ENCODE measurements around the gene STAT5B.

DNA sequence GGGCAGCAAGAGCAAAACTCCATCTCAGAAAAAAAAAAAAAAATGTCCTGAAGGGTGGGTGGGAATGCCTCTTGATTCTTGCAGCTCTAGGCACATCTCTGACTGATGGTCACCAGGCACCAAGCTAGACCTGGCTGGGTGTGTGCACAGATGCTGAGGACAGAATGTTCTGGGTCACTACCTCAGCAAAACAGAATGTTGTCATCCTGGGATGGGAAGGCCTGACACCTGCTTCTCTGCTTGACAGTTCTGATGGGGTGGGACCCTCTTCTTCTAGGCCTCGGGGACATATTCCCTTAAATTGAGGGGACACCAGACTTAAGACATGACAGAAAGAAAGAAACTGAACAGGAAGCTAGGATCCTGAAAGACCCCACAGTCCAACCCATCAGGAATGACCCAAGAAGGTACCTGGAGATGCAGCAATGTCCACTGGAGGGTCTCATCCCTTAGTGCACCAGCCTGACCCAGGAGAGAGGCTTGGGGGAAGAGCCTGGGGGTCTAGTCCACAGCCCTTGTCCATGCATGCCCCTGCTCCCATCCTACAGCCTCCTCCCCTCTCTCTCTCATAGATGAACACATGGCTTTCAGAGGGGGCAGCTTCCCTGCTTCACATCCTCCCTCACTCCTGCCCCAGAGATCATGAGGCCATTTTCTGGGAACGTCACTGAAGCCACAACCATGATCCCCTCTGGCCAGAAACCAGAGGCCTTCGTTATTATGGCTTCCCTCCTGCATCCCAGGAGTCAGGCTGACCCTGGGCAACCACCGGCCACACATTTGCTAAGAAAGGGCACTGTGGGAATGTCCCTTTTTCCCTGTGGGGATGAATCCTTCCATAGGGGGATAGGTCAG lies 3.8 kb upstream of the STAT5B start:
- TF ChIP-seq, protein P1, sequence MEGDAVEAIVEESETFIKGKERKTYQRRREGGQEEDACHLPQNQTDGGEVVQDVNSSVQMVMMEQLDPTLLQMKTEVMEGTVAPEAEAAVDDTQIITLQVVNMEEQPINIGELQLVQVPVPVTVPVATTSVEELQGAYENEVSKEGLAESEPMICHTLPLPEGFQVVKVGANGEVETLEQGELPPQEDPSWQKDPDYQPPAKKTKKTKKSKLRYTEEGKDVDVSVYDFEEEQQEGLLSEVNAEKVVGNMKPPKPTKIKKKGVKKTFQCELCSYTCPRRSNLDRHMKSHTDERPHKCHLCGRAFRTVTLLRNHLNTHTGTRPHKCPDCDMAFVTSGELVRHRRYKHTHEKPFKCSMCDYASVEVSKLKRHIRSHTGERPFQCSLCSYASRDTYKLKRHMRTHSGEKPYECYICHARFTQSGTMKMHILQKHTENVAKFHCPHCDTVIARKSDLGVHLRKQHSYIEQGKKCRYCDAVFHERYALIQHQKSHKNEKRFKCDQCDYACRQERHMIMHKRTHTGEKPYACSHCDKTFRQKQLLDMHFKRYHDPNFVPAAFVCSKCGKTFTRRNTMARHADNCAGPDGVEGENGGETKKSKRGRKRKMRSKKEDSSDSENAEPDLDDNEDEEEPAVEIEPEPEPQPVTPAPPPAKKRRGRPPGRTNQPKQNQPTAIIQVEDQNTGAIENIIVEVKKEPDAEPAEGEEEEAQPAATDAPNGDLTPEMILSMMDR (IDR thresholded peaks at IDR 0.05; ENCODE audit: control extremely low read depth in 1 of 3, insufficient read depth in 1 of 3, low read depth in 1 of 3, low read length in 3 of 3) = no peak
- TF ChIP-seq SUZ12 (IDR thresholded peaks at IDR 0.05; ENCODE audit: low read length) = no peak
- TF ChIP-seq TBP (IDR thresholded peaks at IDR 0.05; ENCODE audit: low read depth, low read length) = no peak
- TF ChIP-seq, protein P2, sequence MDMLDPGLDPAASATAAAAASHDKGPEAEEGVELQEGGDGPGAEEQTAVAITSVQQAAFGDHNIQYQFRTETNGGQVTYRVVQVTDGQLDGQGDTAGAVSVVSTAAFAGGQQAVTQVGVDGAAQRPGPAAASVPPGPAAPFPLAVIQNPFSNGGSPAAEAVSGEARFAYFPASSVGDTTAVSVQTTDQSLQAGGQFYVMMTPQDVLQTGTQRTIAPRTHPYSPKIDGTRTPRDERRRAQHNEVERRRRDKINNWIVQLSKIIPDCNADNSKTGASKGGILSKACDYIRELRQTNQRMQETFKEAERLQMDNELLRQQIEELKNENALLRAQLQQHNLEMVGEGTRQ (IDR thresholded peaks at IDR 0.05; ENCODE audit: low read length) = no peak
- TF ChIP-seq RFX5 (IDR thresholded peaks at IDR 0.05; ENCODE audit: borderline replicate concordance, low read depth, low read length) = no peak
- TF ChIP-seq HDAC2 (IDR thresholded peaks at IDR 0.05; ENCODE audit: borderline replicate concordance in 1 of 2, low read depth in 2 of 2, low read length in 2 of 2) = no peak
- no peak for TF ChIP-seq SIX5 (IDR thresholded peaks at IDR 0.05; ENCODE audit: low read depth, low read length)
- TF ChIP-seq CREB1 (IDR thresholded peaks at IDR 0.05) = no peak
- no peak for TF ChIP-seq FOSL1 (IDR thresholded peaks at IDR 0.05; ENCODE audit: insufficient read depth, low read depth, low read length)
- TF ChIP-seq PHF8 (conservative IDR thresholded peaks at IDR 0.05; ENCODE audit: low read depth, low read length) = no peak
- TF ChIP-seq POLR2AphosphoS5 (IDR thresholded peaks at IDR 0.05; ENCODE audit: low read depth, low read length) = no peak

Measured in H1 (cell line).